Measurements from ENCODE around the gene ZNF22.
A peak's percentile ranks its signal among the peaks of the same experiment; 100 is the strongest.

The ZNF22 gene

GRCh38 chr10:45000752-45001380, at the start of gene ZNF22:
Gene ZNF22 (plus strand): TSS chr10:45000923. CDS start chr10:45003369, 2,446 bp downstream.
- DNase-seq = peak; percentile 29

GRCh38 chr10:44951576-44952226, 49.0 kb upstream of the ZNF22 start:
- no peak for DNase-seq

- no peak for DNase-seq
Observed at GRCh38 chr10:44952779-44953231, 47.9 kb upstream of the ZNF22 start.

GRCh38 chr10:44954042-44954441, 46.7 kb upstream of the ZNF22 start:
- DNase-seq = no peak

GRCh38 chr10:44954962-44955361, 45.8 kb upstream of the ZNF22 start:
- DNase-seq = no peak

GRCh38 chr10:44955413-44956070, 45.2 kb upstream of the ZNF22 start:
- DNase-seq = no peak

- DNase-seq = no peak
Observed at GRCh38 chr10:44956226-44956625, 44.5 kb upstream of the ZNF22 start.

GRCh38 chr10:44956717-44957706, 43.7 kb upstream of the ZNF22 start:
- no peak for DNase-seq

- no peak for DNase-seq
Observed at GRCh38 chr10:44958196-44958897, 42.4 kb upstream of the ZNF22 start.

GRCh38 chr10:44958898-44959246, 41.9 kb upstream of the ZNF22 start:
- no peak for DNase-seq

GRCh38 chr10:44959247-44960087, 41.3 kb upstream of the ZNF22 start, which contains the start of gene RASSF4:
Gene RASSF4 (plus strand): TSS chr10:44959802. CDS start chr10:44970203, 10,401 bp downstream.
- peak; percentile 56 for DNase-seq

- no peak for DNase-seq
Observed at GRCh38 chr10:44960088-44960460, 40.6 kb upstream of the ZNF22 start.

- DNase-seq = no peak
Observed at GRCh38 chr10:44960482-44961229, 40.1 kb upstream of the ZNF22 start.

- DNase-seq = no peak
Observed at GRCh38 chr10:44961230-44961571, 39.5 kb upstream of the ZNF22 start.

GRCh38 chr10:44961931-44962750, 38.6 kb upstream of the ZNF22 start:
- DNase-seq = no peak

GRCh38 chr10:44962870-44963738, 37.6 kb upstream of the ZNF22 start:
- no peak for DNase-seq

GRCh38 chr10:44963772-44964633, 36.7 kb upstream of the ZNF22 start:
- DNase-seq = no peak

GRCh38 chr10:44965104-44965503, 35.6 kb upstream of the ZNF22 start:
- DNase-seq = no peak

All from NCI-H1092 (cell line).